Measurements from ENCODE around the gene CETP. TPM values are rescaled to one million over a fixed set of nuclear protein-coding genes. Genes with fewer than 3 reads are reported as not detected.
A peak's percentile ranks its signal among the peaks of the same experiment; 100 is the strongest.
"Not testable (repeated sequence)": the region's sequence is repeated elsewhere in the genome, so short reads cannot be mapped to it uniquely, and the experiment has no call there.

CETP gene
- total and polyA plus RNA-seq, 12 donors: 0.15 to 2.1 (median 0.31) TPM; not detected in 3

DNA sequence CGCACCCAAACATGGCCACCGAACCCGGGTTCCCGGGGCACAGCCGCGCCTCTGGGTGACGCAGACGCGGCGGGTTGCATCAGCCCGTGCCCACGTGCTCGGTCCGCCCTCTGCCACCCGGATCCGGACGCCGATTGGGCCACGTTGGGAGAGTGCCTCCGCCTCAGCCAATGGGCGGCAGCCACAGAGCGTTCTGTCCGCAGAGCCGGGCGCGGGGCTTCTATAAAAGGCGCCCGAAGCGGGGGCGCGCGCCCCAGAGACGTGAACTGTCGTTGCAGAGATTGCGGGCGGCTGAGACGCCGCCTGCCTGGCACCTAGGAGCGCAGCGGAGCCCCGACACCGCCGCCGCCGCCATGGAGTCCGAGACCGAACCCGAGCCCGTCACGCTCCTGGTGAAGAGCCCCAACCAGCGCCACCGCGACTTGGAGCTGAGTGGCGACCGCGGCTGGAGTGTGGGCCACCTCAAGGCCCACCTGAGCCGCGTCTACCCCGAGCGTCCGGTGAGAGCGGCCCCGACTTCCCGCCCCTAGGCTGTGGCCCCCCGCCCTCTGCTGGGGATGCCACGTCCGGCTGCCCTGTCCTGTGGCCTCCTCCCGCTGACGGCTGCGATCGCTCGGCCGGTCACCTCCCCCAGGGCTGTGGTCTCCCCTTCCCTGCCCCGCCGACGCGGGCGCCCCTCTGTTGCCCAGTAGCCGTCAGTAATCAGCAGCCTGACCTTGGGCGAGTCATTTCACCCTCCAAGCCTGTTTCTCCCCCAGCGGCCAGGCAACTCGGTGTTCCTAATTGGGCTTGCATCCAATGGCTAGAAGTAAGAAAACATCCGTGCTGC lies 29.6 kb upstream of the CETP start, which contains the start of gene HERPUD1:
Gene HERPUD1, plus strand, starts transcription at position 251 of the 829 bp plus-strand sequence. Its CDS starts 103 bp downstream, at position 354.
- 0% methylated on average over 82 to 83 of the region's 83 CpGs for WGBS, 2 donors
- peak; percentile 94 to 98 (median 96) for ATAC-seq
- H3K4me1 ChIP-seq: peaks cover 8 to 50% (median 47%) of the 10 kb centered on the region in 9 donors
- peak; percentile 99 for DNase-seq
- peaks cover 0 to 36% (median 15%) of the 10 kb centered on the region in 9 donors for H3K36me3 ChIP-seq
- peak within 1 kb of the TSS; percentile 95 to 100 (median 99) for H3K27ac ChIP-seq
- no peaks in the 10 kb centered on the region for H3K27me3 ChIP-seq
- no peaks in the 10 kb centered on the region for H3K9me3 ChIP-seq
- intact Hi-C loops (cut with DNase I): loop anchor here in 3 of 10 donors (5.0 to 10.0 kb wide), 2 partner anchors 65 to 513 kb away; partner anchors contain the start of genes SLC12A3 (in 2 of the 3), CIAPIN1 (in 1 of the 3) and COQ9 (in 1 of the 3)
- TF ChIP-seq, protein P1, sequence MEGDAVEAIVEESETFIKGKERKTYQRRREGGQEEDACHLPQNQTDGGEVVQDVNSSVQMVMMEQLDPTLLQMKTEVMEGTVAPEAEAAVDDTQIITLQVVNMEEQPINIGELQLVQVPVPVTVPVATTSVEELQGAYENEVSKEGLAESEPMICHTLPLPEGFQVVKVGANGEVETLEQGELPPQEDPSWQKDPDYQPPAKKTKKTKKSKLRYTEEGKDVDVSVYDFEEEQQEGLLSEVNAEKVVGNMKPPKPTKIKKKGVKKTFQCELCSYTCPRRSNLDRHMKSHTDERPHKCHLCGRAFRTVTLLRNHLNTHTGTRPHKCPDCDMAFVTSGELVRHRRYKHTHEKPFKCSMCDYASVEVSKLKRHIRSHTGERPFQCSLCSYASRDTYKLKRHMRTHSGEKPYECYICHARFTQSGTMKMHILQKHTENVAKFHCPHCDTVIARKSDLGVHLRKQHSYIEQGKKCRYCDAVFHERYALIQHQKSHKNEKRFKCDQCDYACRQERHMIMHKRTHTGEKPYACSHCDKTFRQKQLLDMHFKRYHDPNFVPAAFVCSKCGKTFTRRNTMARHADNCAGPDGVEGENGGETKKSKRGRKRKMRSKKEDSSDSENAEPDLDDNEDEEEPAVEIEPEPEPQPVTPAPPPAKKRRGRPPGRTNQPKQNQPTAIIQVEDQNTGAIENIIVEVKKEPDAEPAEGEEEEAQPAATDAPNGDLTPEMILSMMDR (IDR thresholded peaks at IDR 0.05): peak in 3 of 9 donors; percentile 30 to 35 (median 33)
- H3K4me3 ChIP-seq: peak within 1 kb of the TSS; percentile 61 to 100 (median 95)

DNA sequence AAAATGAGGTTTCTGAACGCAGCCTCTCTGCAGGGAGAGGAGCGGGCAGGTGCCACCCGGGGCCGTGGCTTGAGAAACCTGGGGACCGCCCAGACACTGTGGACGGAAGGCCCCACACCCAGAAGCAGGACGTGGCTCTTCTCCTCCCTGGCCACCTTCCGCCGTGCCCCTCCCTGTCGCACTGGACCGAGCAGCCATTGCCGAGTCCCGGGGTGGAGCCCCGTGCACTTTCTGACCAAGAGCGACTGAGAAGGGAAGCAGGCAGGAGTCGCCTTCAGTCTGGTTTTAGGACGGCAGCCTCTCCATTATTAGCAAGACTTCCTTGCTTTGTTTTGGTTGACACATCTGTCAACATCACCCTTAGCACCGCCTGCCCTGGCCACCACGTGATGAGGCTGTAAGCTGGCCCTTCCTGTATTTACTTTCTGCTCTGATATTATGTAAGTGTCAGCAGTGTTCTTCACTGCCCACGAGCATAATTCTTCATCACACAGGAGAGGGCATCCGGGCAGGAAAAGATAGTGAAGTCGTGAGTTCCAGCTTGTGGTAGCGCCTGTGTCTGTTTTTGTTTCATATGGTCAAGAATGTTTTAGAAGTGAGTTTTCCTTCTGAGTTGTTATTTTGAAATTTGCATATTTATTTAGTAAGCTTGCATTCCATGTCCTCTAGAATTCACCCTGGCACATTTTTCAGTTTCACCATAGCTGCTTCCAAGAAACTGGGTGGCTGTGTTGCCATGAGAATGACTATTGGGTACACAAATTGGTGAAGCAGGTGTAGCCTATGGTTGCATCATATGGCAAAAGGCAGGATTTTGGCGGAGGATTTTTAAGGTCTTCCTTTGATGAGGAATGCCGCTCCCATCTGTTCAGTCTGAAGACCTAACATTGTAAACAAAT lies 28.8 kb upstream of the CETP start:
- H3K36me3 ChIP-seq: peaks cover 0 to 45% (median 24%) of the 10 kb centered on the region in 9 donors
- TF ChIP-seq, protein P1 (IDR thresholded peaks at IDR 0.05): no peak
- no peaks in the 10 kb centered on the region for H3K27me3 ChIP-seq
- H3K27ac ChIP-seq: peak overlapping the region; percentile 95 to 100 (median 99)
- WGBS, 2 donors: 1 to 2% methylated on average over 25 of the region's 25 CpGs
- H3K4me1 ChIP-seq: peaks cover 8 to 59% (median 54%) of the 10 kb centered on the region in 9 donors
- intact Hi-C loops (cut with DNase I): loop anchor here in 3 of 10 donors (5.0 to 10.0 kb wide), 2 partner anchors 66 to 512 kb away; partner anchors contain the start of genes SLC12A3 (in 2 of the 3), CIAPIN1 (in 1 of the 3) and COQ9 (in 1 of the 3)
- peak; percentile 68 to 87 (median 81) for ATAC-seq
- peak; percentile 80 to 81 for DNase-seq
- peak overlapping the region; percentile 61 to 100 (median 95) for H3K4me3 ChIP-seq
- H3K9me3 ChIP-seq: no peaks in the 10 kb centered on the region

DNA sequence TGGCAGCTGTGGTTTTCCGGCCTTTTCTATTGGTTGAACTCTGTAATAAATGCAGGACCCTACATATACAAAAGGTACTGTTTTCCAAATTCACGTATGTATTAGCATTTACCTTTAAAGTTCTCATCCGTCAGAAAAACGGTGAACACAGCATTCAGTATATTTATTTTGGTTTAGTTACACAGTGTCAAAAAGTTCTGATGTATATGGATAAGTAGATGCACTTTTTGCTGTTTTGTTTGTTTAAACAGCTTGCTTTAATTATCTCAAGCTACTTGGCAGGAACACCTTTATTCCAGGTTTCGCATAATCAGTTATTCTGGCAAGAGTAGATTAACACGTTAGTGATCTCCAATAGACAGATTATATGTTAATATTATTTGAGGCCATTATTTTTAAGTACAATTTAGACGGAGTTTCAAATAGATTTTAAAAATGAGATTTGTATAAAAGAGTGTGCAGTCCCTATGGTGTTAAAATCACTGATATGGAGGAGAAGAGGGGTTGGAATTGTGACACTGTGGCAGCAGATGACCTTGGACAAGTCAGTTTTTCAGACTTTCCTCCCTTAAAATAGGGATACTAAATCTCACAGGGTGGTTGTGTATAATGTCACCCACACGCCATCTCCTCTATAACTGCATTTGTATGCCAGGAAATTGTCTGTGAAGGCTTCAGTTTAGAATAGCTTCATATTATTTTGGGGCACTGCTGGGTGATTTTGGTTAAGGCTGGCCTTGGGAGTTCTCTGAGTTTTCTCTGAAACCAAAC lies 27.7 kb upstream of the CETP start:
- TF ChIP-seq, protein P1 (IDR thresholded peaks at IDR 0.05): no peak
- intact Hi-C loops (cut with DNase I): loop anchor here in 3 of 10 donors (5.0 to 10.0 kb wide), 2 partner anchors 67 to 511 kb away; partner anchors contain the start of genes SLC12A3 (in 2 of the 3), CIAPIN1 (in 1 of the 3) and COQ9 (in 1 of the 3)
- 8 to 17% methylated on average over 8 of the region's 8 CpGs for WGBS, 2 donors
- H3K4me1 ChIP-seq: peaks cover 8 to 69% (median 59%) of the 10 kb centered on the region in 9 donors
- ATAC-seq (no peak), DNase-seq (no peak)
- no peaks in the 10 kb centered on the region for H3K9me3 ChIP-seq
- no peaks in the 10 kb centered on the region for H3K27me3 ChIP-seq
- peak overlapping the region in 8 of 10 donors; percentile 1 to 100 (median 99) for H3K27ac ChIP-seq
- H3K36me3 ChIP-seq: peaks cover 0 to 56% (median 34%) of the 10 kb centered on the region in 9 donors
- peak overlapping the region; percentile 61 to 100 (median 95) for H3K4me3 ChIP-seq

DNA sequence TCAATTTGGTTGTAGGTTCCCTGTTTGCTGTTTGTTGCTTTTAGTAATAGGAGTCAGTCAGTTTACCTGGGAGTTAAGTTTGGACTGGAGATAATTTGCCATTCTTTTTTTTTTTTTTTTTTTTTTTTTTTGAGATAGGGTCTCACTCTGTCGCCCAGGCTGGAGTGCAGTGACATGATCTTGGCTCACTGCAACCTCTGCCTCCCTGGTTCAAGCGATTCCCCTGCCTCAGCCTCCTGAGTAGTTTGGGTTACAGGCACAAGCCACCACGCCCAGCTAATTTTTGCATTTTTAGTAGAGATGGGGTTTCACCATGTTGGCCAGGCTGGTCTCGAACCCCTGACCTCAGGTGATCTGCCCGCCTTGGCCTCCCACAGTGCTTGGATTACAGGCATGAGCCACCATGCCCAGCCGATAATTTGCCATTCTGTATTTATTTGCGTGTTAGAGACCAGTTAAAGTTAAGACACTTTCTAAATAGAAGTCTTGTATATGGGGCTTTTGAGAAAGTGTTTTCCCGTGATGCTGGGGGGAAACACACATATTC lies 27.1 kb upstream of the CETP start:
- not testable (repeated sequence) for DNase-seq, ATAC-seq, H3K9me3 ChIP-seq, H3K27me3 ChIP-seq
- H3K4me1 ChIP-seq: peaks cover 8 to 72% (median 62%) of the 10 kb centered on the region in 9 donors
- H3K27ac ChIP-seq: peak overlapping the region in 7 of 10 donors; percentile 0 to 100 (median 99)
- intact Hi-C loops (cut with DNase I): loop anchor here in 4 of 10 donors (5.0 to 10.0 kb wide), 2 partner anchors 67 to 510 kb away; partner anchors contain the start of genes SLC12A3 (in 3 of the 4), CIAPIN1 (in 1 of the 4) and COQ9 (in 1 of the 4)
- WGBS, 2 donors: 51 to 53% methylated on average over 8 of the region's 8 CpGs
- H3K36me3 ChIP-seq: peaks cover 0 to 62% (median 40%) of the 10 kb centered on the region in 9 donors
- H3K4me3 ChIP-seq: peak overlapping the region; percentile 16 to 100 (median 95)
